ENCODE measurements around the gene PHLDA2.

- TF ChIP-seq CTCF (IDR thresholded peaks at IDR 0.05), result no peak
- TF ChIP-seq POLR2AphosphoS5 (IDR thresholded peaks at IDR 0.05; ENCODE audit: low read depth, low read length), result no peak
- TF ChIP-seq, protein P1, sequence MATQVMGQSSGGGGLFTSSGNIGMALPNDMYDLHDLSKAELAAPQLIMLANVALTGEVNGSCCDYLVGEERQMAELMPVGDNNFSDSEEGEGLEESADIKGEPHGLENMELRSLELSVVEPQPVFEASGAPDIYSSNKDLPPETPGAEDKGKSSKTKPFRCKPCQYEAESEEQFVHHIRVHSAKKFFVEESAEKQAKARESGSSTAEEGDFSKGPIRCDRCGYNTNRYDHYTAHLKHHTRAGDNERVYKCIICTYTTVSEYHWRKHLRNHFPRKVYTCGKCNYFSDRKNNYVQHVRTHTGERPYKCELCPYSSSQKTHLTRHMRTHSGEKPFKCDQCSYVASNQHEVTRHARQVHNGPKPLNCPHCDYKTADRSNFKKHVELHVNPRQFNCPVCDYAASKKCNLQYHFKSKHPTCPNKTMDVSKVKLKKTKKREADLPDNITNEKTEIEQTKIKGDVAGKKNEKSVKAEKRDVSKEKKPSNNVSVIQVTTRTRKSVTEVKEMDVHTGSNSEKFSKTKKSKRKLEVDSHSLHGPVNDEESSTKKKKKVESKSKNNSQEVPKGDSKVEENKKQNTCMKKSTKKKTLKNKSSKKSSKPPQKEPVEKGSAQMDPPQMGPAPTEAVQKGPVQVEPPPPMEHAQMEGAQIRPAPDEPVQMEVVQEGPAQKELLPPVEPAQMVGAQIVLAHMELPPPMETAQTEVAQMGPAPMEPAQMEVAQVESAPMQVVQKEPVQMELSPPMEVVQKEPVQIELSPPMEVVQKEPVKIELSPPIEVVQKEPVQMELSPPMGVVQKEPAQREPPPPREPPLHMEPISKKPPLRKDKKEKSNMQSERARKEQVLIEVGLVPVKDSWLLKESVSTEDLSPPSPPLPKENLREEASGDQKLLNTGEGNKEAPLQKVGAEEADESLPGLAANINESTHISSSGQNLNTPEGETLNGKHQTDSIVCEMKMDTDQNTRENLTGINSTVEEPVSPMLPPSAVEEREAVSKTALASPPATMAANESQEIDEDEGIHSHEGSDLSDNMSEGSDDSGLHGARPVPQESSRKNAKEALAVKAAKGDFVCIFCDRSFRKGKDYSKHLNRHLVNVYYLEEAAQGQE (IDR thresholded peaks at IDR 0.05; ENCODE audit: insufficient read depth in 1 of 2, low read depth in 2 of 2, low read length in 1 of 2), result no peak
- TF ChIP-seq TCF7L2 (IDR thresholded peaks at IDR 0.05; ENCODE audit: low read depth, low read length), result no peak
These were observed 2.8 kb upstream of the PHLDA2 start for GRCh38 chr11:2931771-2932738.

All from Panc1 (cell line).